Neuronal stem cell (in vitro differentiated cells): ENCODE data around the gene SOWAHA.

ENCODE experiments used
- DNase-seq: peaks from one replicate; pipeline ENCODE4 v3.0.0-alpha.2; 2013; ENCODE audit warnings: low spot score
- H2AFZ ChIP-seq: one replicate; pipeline ENCODE4 v1.6.1; 2013; ENCODE audit warnings: mild to moderate bottlenecking, low read length, inconsistent platforms
- H2AK5ac ChIP-seq: 2 replicates; pipeline ENCODE4 v1.6.1; 2013; ENCODE audit warnings: low read depth, mild to moderate bottlenecking, inconsistent platforms, low read length, moderate library complexity, mixed read lengths
- H2BK120ac ChIP-seq: 2 replicates; pipeline ENCODE4 v1.6.1; 2013; ENCODE audit warnings: low read depth, mild to moderate bottlenecking, inconsistent platforms, low read length, moderate library complexity, mixed read lengths
- H2BK12ac ChIP-seq: one replicate; pipeline ENCODE4 v1.6.1; 2013; ENCODE audit warnings: low read length, inconsistent platforms
- H2BK15ac ChIP-seq: 2 replicates; pipeline ENCODE4 v1.6.1; 2013; ENCODE audit warnings: mild to moderate bottlenecking, low read length, inconsistent platforms, mixed read lengths
- H2BK5ac ChIP-seq: one replicate; pipeline ENCODE4 v1.6.1; 2013; ENCODE audit warnings: inconsistent platforms, mild to moderate bottlenecking, low read length, moderate library complexity
- H3K14ac ChIP-seq: one replicate; pipeline ENCODE4 v1.6.1; 2013; ENCODE audit warnings: low read length, inconsistent platforms
- H3K18ac ChIP-seq: 2 replicates; pipeline ENCODE4 v1.6.1; 2013; ENCODE audit warnings: low read length, inconsistent platforms
- H3K23ac ChIP-seq: 2 replicates; pipeline ENCODE4 v1.6.1; 2013; ENCODE audit warnings: low read depth, mild to moderate bottlenecking, mixed read lengths, low read length, inconsistent platforms; ENCODE audit not compliant: poor library complexity
- H3K27ac ChIP-seq: replicated peaks from 3 replicates; pipeline ENCODE4 v1.5.1; 2013; ENCODE audit warnings: low read length, inconsistent platforms
- H3K27me3 ChIP-seq, 3 experiments: 2 replicates each; pipeline ENCODE4 v1.6.1; 2013; ENCODE audit warnings: low read length in 3 of 3, mild to moderate bottlenecking in 2 of 3, inconsistent platforms in 1 of 3, low read depth in 1 of 3, mixed read lengths in 1 of 3, moderate library complexity in 1 of 3; ENCODE audit not compliant: control insufficient read depth in 3 of 3, insufficient read depth in 3 of 3
- H3K36me3 ChIP-seq, 2 donors: replicated peaks in 1 of 2; 2 replicates each; pipeline ENCODE4 v1.6.1; 2013; ENCODE audit warnings: low read length in 2 of 2; ENCODE audit not compliant: control insufficient read depth in 2 of 2, insufficient read depth in 2 of 2
- H3K4ac ChIP-seq: 2 replicates; pipeline ENCODE4 v1.6.1; 2013; ENCODE audit warnings: inconsistent platforms, mild to moderate bottlenecking, low read length, moderate library complexity
- H3K4me1 ChIP-seq, 2 donors: 1 replicate in 1 of 2; 2 replicates in 1 of 2; pipeline ENCODE4 v1.6.1; 2013; ENCODE audit warnings: low read length in 2 of 2, low read depth in 1 of 2; ENCODE audit not compliant: control insufficient read depth in 2 of 2, insufficient read depth in 1 of 2
- H3K4me2 ChIP-seq: one replicate; pipeline ENCODE4 v1.6.1; 2013; ENCODE audit warnings: mild to moderate bottlenecking, low read length, inconsistent platforms; ENCODE audit not compliant: insufficient read depth, poor library complexity, severe bottlenecking
- H3K4me3 ChIP-seq, 2 donors: 2 replicates each; pipeline ENCODE4 v1.5.1; 2013; ENCODE audit warnings: low read length in 2 of 2, mild to moderate bottlenecking in 2 of 2, inconsistent platforms in 1 of 2, moderate library complexity in 1 of 2
- H3K79me1 ChIP-seq: one replicate; pipeline ENCODE4 v1.6.1; 2013; ENCODE audit warnings: low read depth, mild to moderate bottlenecking, inconsistent platforms, low read length, moderate library complexity
- H3K9ac ChIP-seq: one replicate; pipeline ENCODE4 v1.6.1; 2013; ENCODE audit warnings: mild to moderate bottlenecking, low read depth, low read length, inconsistent platforms; ENCODE audit not compliant: poor library complexity
- H3K9me3 ChIP-seq, 2 donors: replicated peaks in 1 of 2; 2 replicates each; pipeline versions ENCODE3 to v1.6.1; 2013; ENCODE audit warnings: low read length in 2 of 2, mild to moderate bottlenecking in 2 of 2, inconsistent platforms in 1 of 2, low read depth in 1 of 2, mixed read lengths in 1 of 2, moderate library complexity in 1 of 2; ENCODE audit not compliant: control insufficient read depth in 2 of 2, insufficient read depth in 1 of 2
- H4K8ac ChIP-seq: one replicate; pipeline ENCODE4 v1.6.1; 2013; ENCODE audit warnings: low read depth, mild to moderate bottlenecking, inconsistent platforms, low read length, moderate library complexity
- H4K91ac ChIP-seq: one replicate; pipeline ENCODE4 v1.6.1; 2013; ENCODE audit warnings: low read length, low read depth, mild to moderate bottlenecking, inconsistent platforms; ENCODE audit not compliant: poor library complexity
- WGBS, 2 donors: extraction: QIAGEN DNeasy Blood & Tissue Kit; methylation state at CpG; one replicate each; pipeline ENCODE4 v1.1.7; 2013; ENCODE audit warnings: missing lambda C conversion rate in 2 of 2, mixed read lengths in 1 of 2; ENCODE audit not compliant: insufficient read length in 2 of 2, insufficient replicate concordance in 1 of 2; ENCODE audit errors: extremely low coverage in 2 of 2; 5-methylcytosine and 5-hydroxymethylcytosine counted together

SOWAHA gene

DNA sequence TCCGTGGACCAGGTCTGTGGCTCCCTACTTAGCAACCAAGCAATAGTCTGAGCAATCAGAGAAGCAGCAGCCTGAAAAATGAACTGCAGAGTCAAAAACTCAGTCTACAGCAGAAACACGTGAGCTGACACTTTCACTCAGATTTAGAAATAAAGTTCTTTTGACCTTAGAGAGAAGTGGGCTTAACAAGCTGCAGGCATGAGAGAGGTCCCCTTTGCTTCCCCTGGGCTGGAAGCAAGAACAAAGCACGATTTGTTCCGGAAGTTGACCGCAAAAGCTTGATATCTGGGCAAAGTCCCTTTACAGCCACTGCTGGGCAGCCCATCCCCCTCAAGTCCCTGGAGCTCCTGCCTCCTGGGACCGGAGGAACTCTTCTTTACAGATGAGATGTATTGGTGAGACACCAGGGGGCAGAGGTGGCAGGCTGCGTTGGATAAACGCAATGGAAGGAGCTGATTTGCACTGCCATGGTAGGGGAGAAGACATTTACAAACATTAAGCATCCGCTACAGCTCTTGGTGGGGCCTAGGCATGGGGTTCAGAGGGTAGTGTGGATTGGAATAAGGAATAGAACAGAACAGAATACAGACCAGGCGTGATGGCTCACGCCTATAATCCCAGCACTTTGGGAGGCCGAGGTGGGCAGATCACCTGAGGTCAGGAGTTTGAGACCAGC lies 5.8 kb upstream of the SOWAHA start:
- H3K14ac ChIP-seq = no peak overlapping the region
- no peak overlapping the region for H3K18ac ChIP-seq
- H3K27ac ChIP-seq = no peak overlapping the region
- no peak overlapping the region for H3K4me3 ChIP-seq
- H3K27me3 ChIP-seq = peaks cover 0 to 46% (median 11%) of the 10 kb centered on the region in 3 experiments
- H3K4ac ChIP-seq = no peak overlapping the region
- H3K4me2 ChIP-seq = no peak overlapping the region
- H2BK15ac ChIP-seq = no peak overlapping the region
- H3K9me3 ChIP-seq = no peaks in the 10 kb centered on the region
- no peak overlapping the region for H2BK12ac ChIP-seq
- no peak overlapping the region for H2BK120ac ChIP-seq
- no peaks in the 10 kb centered on the region for H3K79me1 ChIP-seq
- no peak overlapping the region for H3K9ac ChIP-seq
- H3K36me3 ChIP-seq = no peaks in the 10 kb centered on the region
- H3K4me1 ChIP-seq = peaks cover 5 to 6% of the 10 kb centered on the region in 2 donors
- H4K91ac ChIP-seq = no peak overlapping the region
- no peak overlapping the region for H4K8ac ChIP-seq
- H2AFZ ChIP-seq = peak overlapping the region; percentile 73
- WGBS, 2 donors = no CpG with 5 or more reads among the region's 12 CpGs
- no peak overlapping the region for H3K23ac ChIP-seq
- no peak overlapping the region for H2BK5ac ChIP-seq
- H2AK5ac ChIP-seq = no peak overlapping the region
- no peak for DNase-seq

DNA sequence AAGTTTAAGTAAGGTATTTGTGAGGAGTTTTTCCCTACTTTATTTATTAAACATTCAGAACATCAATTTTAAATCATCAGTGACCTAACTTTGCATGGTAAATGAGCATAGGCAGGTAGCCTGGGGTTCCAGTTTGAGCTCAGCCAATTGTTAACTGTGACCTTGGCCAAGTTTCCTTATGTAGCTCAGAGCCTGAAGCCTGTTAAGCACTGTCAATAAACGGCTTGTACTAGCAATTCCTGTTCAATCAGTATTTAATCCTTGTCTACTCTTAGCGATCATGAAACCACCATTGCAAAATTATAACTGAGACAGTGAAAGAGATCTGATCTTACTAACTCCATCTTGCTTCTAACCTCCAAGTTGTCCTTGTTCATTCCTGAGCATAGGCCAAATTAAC lies 4.7 kb upstream of the SOWAHA start:
- Histone ChIP-seq H3K36me3 (no peaks in the 10 kb centered on the region), H3K14ac (no peak overlapping the region), H4K8ac (no peak overlapping the region), H3K4me2 (no peak overlapping the region), H3K27me3 (peaks cover 4 to 50% (median 22%) of the 10 kb centered on the region in 3 experiments), H3K4me1 (peaks cover 5 to 6% of the 10 kb centered on the region in 2 donors), H3K23ac (no peak overlapping the region), H2AK5ac (no peak overlapping the region), H2BK12ac (no peak overlapping the region), H3K79me1 (no peaks in the 10 kb centered on the region), H3K9me3 (no peaks in the 10 kb centered on the region), H4K91ac (no peak overlapping the region), H2BK120ac (no peak overlapping the region), H3K9ac (no peak overlapping the region), H3K4ac (no peak overlapping the region), H3K18ac (no peak overlapping the region), H2BK5ac (no peak overlapping the region), H3K27ac (no peak overlapping the region), H2BK15ac (no peak overlapping the region), H2AFZ (no peak overlapping the region), H3K4me3 (no peak overlapping the region)
- DNase-seq = no peak
- no CpG with 5 or more reads among the region's 2 CpGs for WGBS, 2 donors

DNA sequence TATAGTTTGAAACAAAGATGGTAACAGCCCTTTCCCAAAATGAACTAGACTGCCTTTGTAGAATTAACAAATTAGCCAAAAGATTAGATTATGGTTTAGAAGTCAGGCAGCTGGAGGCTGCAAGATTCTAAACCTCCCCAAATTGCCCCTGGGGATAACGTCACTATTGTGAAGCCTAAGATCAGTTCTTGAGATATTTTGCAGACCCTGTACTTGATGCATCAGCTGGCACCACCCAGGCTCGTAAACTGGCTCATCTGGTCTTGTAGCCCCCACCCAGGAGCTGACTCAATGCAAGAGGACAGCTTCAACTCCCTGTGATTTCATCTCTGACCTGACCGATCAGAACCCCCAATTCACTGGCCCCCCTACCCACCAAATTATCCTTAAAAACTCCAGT lies 4.2 kb upstream of the SOWAHA start:
- Histone ChIP-seq H3K4ac (no peak overlapping the region), H2BK15ac (no peak overlapping the region), H3K18ac (no peak overlapping the region), H4K8ac (no peak overlapping the region), H3K27me3 (peaks cover 8 to 54% (median 26%) of the 10 kb centered on the region in 3 experiments), H3K4me1 (peaks cover 5 to 6% of the 10 kb centered on the region in 2 donors), H3K79me1 (peaks cover under 1% of the 10 kb centered on the region), H3K4me2 (no peak overlapping the region), H3K27ac (no peak overlapping the region), H2BK5ac (no peak overlapping the region), H2BK120ac (no peak overlapping the region), H2AFZ (no peak overlapping the region), H2AK5ac (no peak overlapping the region), H3K9ac (no peak overlapping the region), H3K14ac (no peak overlapping the region), H3K36me3 (no peaks in the 10 kb centered on the region), H3K9me3 (peaks cover 0 to 2% of the 10 kb centered on the region in 2 donors), H2BK12ac (no peak overlapping the region), H3K4me3 (no peak overlapping the region), H4K91ac (no peak overlapping the region), H3K23ac (no peak overlapping the region)
- no CpG with 5 or more reads among the region's 3 CpGs for WGBS, 2 donors
- DNase-seq = no peak

DNA sequence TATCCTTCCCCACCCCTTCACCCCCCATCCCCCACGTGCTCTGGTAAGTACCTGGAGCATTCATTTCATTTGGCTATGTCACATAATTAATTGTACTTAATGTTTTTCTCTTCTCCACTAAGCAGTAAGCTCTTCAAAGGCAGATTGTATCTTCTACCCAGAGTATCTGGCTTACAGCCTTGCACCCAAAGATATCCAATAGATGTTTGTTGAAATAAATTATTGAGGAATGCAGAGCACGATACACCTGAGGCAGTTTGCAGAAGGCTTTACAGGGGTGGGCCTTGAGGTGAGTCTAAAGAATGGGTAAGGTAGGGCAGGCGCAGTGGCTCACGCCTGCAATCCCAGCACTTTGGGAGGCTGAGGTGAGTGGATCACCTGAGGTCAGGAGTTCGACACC lies 2.5 kb upstream of the SOWAHA start:
- Histone ChIP-seq H3K14ac (no peak overlapping the region), H2AK5ac (no peak overlapping the region), H3K79me1 (peaks cover 3% of the 10 kb centered on the region), H3K4me2 (no peak overlapping the region), H3K4me3 (no peak overlapping the region), H3K18ac (no peak overlapping the region), H4K8ac (no peak overlapping the region), H4K91ac (no peak overlapping the region), H2AFZ (no peak overlapping the region), H3K9ac (no peak overlapping the region), H3K27me3 (peaks cover 20 to 71% (median 42%) of the 10 kb centered on the region in 3 experiments), H2BK15ac (no peak overlapping the region), H2BK120ac (no peak overlapping the region), H3K4ac (no peak overlapping the region), H2BK12ac (no peak overlapping the region), H3K4me1 (peaks cover 5 to 8% of the 10 kb centered on the region in 2 donors), H2BK5ac (no peak overlapping the region), H3K23ac (no peak overlapping the region), H3K36me3 (no peaks in the 10 kb centered on the region), H3K9me3 (peaks cover 6 to 8% of the 10 kb centered on the region in 2 donors), H3K27ac (no peak overlapping the region)
- no peak for DNase-seq
- no CpG with 5 or more reads among the region's 5 CpGs for WGBS, 2 donors
